ENCODE results near the gene MAP3K13. TPM values are rescaled to one million over a fixed set of nuclear protein-coding genes. Genes with fewer than 3 reads are reported as not detected.

The MAP3K13 gene
- total and polyA plus RNA-seq, 2 of the 13 experiments (the other 11 are each of a cell fraction or from before 2014, with no cell fraction given), result 24.2 to 26.5 TPM

- Histone ChIP-seq H3K79me2 (ENCODE audit: insufficient read depth, low read length) (no peaks in the 10 kb centered on the region), H4K20me1 (ENCODE audit: insufficient read depth, low read length) (no peaks in the 10 kb centered on the region), H3K4me3 (replicated peaks in 1 of 3; ENCODE audit: insufficient read depth in 1 of 3, low read depth in 2 of 3, low read length in 3 of 3) (no peak overlapping the region), H2AFZ (ENCODE audit: low read length) (no peak overlapping the region), H3K27me3 (ENCODE audit: control insufficient read depth in 1 of 2, insufficient read depth in 2 of 2, low read length in 2 of 2) (peaks cover 0 to 2% of the 10 kb centered on the region in 2 experiments; a peak in 2 of 5 replicates), H3K9ac (ENCODE audit: insufficient read depth, low read depth, low read length) (no peak overlapping the region), H3K4me2 (ENCODE audit: low read depth, low read length) (no peak overlapping the region), H3K27ac (ENCODE audit: extremely low read length, insufficient read depth, low read length) (no peak overlapping the region), H3K4me1 (ENCODE audit: insufficient read depth, low read length) (no peaks in the 10 kb centered on the region), H3K36me3 (replicated peaks in 1 of 2; ENCODE audit: control insufficient read depth in 1 of 2, insufficient read depth in 2 of 2, low read length in 2 of 2) (no peaks in the 10 kb centered on the region), H3K9me3 (ENCODE audit: low read length) (no peaks in the 10 kb centered on the region)
- no peak for DNase-seq (ENCODE audit: low spot score)
- no peak for ATAC-seq
- in situ Hi-C loops (cut with HindIII; ENCODE audit: extremely low pct_ligation_motif_present, low pct_unique_long_range_greater_than_20kb) (no loop called here), intact Hi-C loops (cut with micrococcal nuclease; ENCODE audit: unreplicated experiment) (no loop called here)
- ChIA-PET POLR2A (no interaction called here), CTCF (ENCODE audit: low intra/inter-chr PET ratio, low total read pairs) (no interaction called here)
- TF ChIP-seq ZNF598 (CRISPR knock-in tag; IDR thresholded peaks at IDR 0.05; ENCODE audit: borderline replicate concordance) (no peak), ATF6 (CRISPR knock-in tag; conservative IDR thresholded peaks at IDR 0.05) (no peak), TGIF2 (CRISPR knock-in tag; IDR thresholded peaks at IDR 0.05) (no peak), SMAD9 (CRISPR knock-in tag; IDR thresholded peaks at IDR 0.05) (no peak), ZNF3 (CRISPR knock-in tag; IDR thresholded peaks at IDR 0.05) (no peak), FOXK1 (CRISPR knock-in tag; IDR thresholded peaks at IDR 0.05; ENCODE audit: borderline replicate concordance, low read depth) (no peak), GTF2F1 (IDR thresholded peaks at IDR 0.05; ENCODE audit: low read length) (no peak), CHCHD3 (CRISPR knock-in tag; IDR thresholded peaks at IDR 0.05) (no peak), MXD3 (CRISPR knock-in tag; IDR thresholded peaks at IDR 0.05) (no peak), SALL2 (CRISPR knock-in tag; IDR thresholded peaks at IDR 0.05) (no peak), CREM (IDR thresholded peaks at IDR 0.05) (no peak), CREM (CRISPR knock-in tag; IDR thresholded peaks at IDR 0.05) (no peak), ZFX (CRISPR knock-in tag; IDR thresholded peaks at IDR 0.05; ENCODE audit: low read depth) (no peak), TBP (CRISPR knock-in tag; IDR thresholded peaks at IDR 0.05) (no peak), ZNF713 (CRISPR knock-in tag; IDR thresholded peaks at IDR 0.05) (no peak), ZNF101 (CRISPR knock-in tag; IDR thresholded peaks at IDR 0.05; ENCODE audit: borderline replicate concordance, low read depth) (no peak), ZNF362 (CRISPR knock-in tag; IDR thresholded peaks at IDR 0.05; ENCODE audit: borderline replicate concordance) (no peak), JUN (CRISPR knock-in tag; IDR thresholded peaks at IDR 0.05) (no peak), E2F5 (CRISPR knock-in tag; conservative IDR thresholded peaks at IDR 0.05) (no peak), MYNN (CRISPR knock-in tag; IDR thresholded peaks at IDR 0.05; ENCODE audit: low read depth) (no peak)
- no peak for FAIRE-seq
- no TSS peak for BruUV-seq (replicated peaks)
- 8% methylated on average over 2 of the region's 2 CpGs for WGBS (ENCODE audit: low lambda C conversion rate)
Observed at GRCh38 chr3:185517387-185518130, 154.6 kb downstream of the MAP3K13 start.

Measured in HepG2 (cell line).